ENCODE measurements around the gene SSBP4.
A peak's percentile ranks its signal among the peaks of the same experiment; 100 is the strongest.

SSBP4 gene

GRCh38 chr19:18415178-18415867, 3.9 kb upstream of the SSBP4 start:
- TF ChIP-seq RAD21 (IDR thresholded peaks at IDR 0.05; ENCODE audit: low read depth) (no peak), TCF12 (IDR thresholded peaks at IDR 0.05; ENCODE audit: low read depth) (no peak), TEAD4 (IDR thresholded peaks at IDR 0.05) (no peak), CREB1 (IDR thresholded peaks at IDR 0.05; ENCODE audit: low read depth) (no peak)

- TF ChIP-seq, protein P1, sequence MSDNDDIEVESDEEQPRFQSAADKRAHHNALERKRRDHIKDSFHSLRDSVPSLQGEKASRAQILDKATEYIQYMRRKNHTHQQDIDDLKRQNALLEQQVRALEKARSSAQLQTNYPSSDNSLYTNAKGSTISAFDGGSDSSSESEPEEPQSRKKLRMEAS (IDR thresholded peaks at IDR 0.05) = peak; percentile 93
- TF ChIP-seq NFIC (IDR thresholded peaks at IDR 0.05) (no peak), EGR1 (IDR thresholded peaks at IDR 0.05) (peak; percentile 51), YY1 (IDR thresholded peaks at IDR 0.05; ENCODE audit: low read depth) (no peak), ZBTB7A (IDR thresholded peaks at IDR 0.05; ENCODE audit: low read depth) (no peak)
These were observed 2.4 kb upstream of the SSBP4 start for GRCh38 chr19:18416778-18417249.

DNA sequence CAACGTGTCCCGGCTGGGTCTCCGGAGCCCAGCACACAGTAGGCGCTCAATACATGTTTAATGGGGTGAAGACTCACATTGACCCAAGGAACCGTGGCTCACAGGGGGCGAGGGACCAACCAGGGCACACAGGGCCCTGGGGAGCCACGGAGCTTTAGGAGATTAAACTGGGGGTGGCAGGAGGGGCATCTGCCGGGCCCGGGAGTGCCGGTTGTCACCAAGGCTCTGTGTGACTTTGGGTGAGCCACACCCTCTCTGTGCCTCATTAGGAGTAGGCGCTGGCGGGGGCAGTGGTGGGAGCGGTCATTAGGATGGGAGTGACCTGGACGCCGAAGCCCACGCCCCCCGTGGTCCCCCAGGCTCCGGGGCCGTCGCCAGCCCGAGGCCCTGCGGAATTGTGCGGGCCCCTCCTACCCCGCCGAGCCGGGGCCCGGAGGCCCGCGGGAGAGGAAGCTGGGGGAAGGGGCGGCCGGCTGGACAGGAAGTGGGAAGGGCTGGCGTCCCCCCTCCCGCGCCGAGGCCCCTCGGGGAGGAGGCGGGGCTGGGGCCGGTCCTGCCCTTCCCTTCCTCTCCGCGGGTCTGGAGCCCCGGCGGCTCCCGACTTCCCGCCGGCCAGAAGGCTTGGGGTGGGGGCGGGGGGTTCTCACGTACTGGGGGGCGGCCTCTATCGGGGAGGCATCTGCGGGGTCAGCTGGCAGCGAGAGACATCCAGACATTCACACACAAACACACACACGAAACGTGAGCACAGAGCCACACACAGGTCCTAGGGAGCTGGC, 1.8 kb upstream of the SSBP4 start:
- TF ChIP-seq EP300 (IDR thresholded peaks at IDR 0.05; ENCODE audit: borderline replicate concordance) = no peak
- TF ChIP-seq REST (IDR thresholded peaks at IDR 0.05; ENCODE audit: low read depth) = no peak
- peak; percentile 72 for TF ChIP-seq ZBTB7A (IDR thresholded peaks at IDR 0.05; ENCODE audit: low read depth)
- no peak for TF ChIP-seq USF1 (IDR thresholded peaks at IDR 0.05)
- TF ChIP-seq TAF1 (IDR thresholded peaks at IDR 0.05; ENCODE audit: low read depth) = no peak; the same call in 1 of the 2 replicates
- TF ChIP-seq YY1 (IDR thresholded peaks at IDR 0.05; ENCODE audit: low read depth) = no peak

DNA sequence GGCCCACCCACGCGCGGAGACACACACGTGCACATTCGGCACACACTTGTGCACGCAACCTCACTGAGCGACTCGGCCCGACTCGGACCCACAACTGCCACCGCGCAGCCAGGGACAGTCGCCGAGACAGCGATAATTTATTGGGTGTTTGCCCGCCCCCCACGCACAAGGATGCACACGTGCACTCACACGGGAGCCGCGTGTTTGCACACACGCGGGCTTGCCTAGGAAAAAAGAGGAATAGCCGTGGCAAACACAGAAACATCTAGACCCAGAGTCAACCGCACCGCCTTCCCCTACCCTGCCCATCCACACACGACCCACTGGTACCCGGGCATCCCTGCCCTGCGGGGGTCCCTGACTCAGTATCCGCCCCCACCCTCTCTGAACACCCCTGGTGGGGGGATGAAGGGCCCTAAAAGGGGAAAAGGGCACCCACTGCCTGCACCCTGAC, 1.1 kb upstream of the SSBP4 start:
- TF ChIP-seq ZBTB7A (IDR thresholded peaks at IDR 0.05; ENCODE audit: low read depth) (no peak; the same call in 1 of the 2 replicates), NFIC (IDR thresholded peaks at IDR 0.05) (no peak), USF1 (IDR thresholded peaks at IDR 0.05) (no peak), RAD21 (IDR thresholded peaks at IDR 0.05; ENCODE audit: low read depth) (no peak), CREB1 (IDR thresholded peaks at IDR 0.05; ENCODE audit: low read depth) (no peak), YY1 (IDR thresholded peaks at IDR 0.05; ENCODE audit: low read depth) (no peak), EGR1 (IDR thresholded peaks at IDR 0.05) (no peak; the same call in 1 of the 2 replicates), TCF12 (IDR thresholded peaks at IDR 0.05; ENCODE audit: low read depth) (no peak), TEAD4 (IDR thresholded peaks at IDR 0.05) (no peak), TAF1 (IDR thresholded peaks at IDR 0.05; ENCODE audit: low read depth) (no peak), FOXM1 (IDR thresholded peaks at IDR 0.05; ENCODE audit: borderline replicate concordance, low read depth) (no peak), REST (IDR thresholded peaks at IDR 0.05; ENCODE audit: low read depth) (no peak), EP300 (IDR thresholded peaks at IDR 0.05; ENCODE audit: borderline replicate concordance) (no peak), CEBPB (IDR thresholded peaks at IDR 0.05) (no peak)
- TF ChIP-seq, protein P1 (IDR thresholded peaks at IDR 0.05) = no peak

DNA sequence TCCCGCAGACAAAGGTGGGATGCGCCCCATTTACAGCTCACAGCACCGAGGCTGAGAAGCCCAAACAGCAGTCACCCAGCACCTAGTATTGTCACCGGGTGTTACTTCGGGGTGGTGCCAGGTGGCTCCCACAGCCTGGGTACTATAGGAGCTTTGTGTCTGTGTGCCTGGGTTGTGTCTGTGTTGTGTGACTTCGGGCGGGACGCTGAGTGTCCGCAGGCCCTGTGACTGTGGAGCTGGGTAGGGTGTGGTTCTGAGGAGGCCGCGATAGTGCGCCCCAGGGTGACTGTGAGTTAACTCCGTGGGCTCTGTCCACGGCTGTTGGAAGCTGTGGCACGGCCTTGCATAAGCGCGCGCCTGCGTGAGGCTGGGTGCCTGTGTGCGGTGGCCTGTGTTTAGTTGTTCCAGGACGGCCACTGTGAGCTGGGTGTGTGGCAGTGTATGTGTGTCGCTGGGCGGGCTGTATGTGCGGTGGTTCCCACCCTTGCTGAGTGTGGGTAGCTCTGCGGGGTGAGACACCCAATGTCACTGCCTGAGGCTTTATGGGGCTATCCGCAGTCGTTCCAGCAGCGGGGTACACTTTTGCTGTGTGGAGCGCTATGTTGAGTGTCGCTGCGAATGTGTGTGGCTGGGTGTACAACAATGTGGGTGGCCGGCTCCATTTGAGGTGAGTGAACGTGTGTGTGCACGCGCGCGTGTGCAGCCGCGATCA, 559 bp upstream of the SSBP4 start:
- no peak for TF ChIP-seq TEAD4 (IDR thresholded peaks at IDR 0.05)
- no peak; the same call in 1 of the 2 replicates for TF ChIP-seq EGR1 (IDR thresholded peaks at IDR 0.05)
- TF ChIP-seq TCF12 (IDR thresholded peaks at IDR 0.05; ENCODE audit: low read depth) = peak; percentile 48; the same call in 1 of the 2 replicates

All from Ishikawa (cell line).